ENCODE measurements around the gene AQR.

- TF ChIP-seq NRF1 (IDR thresholded peaks at IDR 0.05; ENCODE audit: low read depth, low read length) (no peak), EZH2phosphoT487 (IDR thresholded peaks at IDR 0.05; ENCODE audit: borderline replicate concordance, low read depth) (no peak), CTCF (IDR thresholded peaks at IDR 0.05) (no peak), ELF1 (IDR thresholded peaks at IDR 0.05) (no peak), CHD2 (IDR thresholded peaks at IDR 0.05; ENCODE audit: low read length, partially characterized antibody) (no peak), USF1 (IDR thresholded peaks at IDR 0.05; ENCODE audit: borderline replicate concordance, low read depth) (no peak), REST (IDR thresholded peaks at IDR 0.05; ENCODE audit: low read depth, low read length) (no peak), POLR2AphosphoS5 (IDR thresholded peaks at IDR 0.05; ENCODE audit: low read depth, low read length) (no peak)
These were observed 131.3 kb downstream of the AQR start for GRCh38 chr15:34838282-34838681.
